HG03103 (cell line): Measurements from ENCODE around the gene RPS6KB1.
"Not testable (repeated sequence)": the region's sequence is repeated elsewhere in the genome, so short reads cannot be mapped to it uniquely, and the experiment has no call there.

Experiments
- ATAC-seq: cut with Tn5 transposase; IDR thresholded peaks from one replicate; pipeline ENCODE4 v1.9.1; 2021; ENCODE audit warnings: low read depth; ENCODE audit not compliant: unreplicated experiment

Gene RPS6KB1

DNA sequence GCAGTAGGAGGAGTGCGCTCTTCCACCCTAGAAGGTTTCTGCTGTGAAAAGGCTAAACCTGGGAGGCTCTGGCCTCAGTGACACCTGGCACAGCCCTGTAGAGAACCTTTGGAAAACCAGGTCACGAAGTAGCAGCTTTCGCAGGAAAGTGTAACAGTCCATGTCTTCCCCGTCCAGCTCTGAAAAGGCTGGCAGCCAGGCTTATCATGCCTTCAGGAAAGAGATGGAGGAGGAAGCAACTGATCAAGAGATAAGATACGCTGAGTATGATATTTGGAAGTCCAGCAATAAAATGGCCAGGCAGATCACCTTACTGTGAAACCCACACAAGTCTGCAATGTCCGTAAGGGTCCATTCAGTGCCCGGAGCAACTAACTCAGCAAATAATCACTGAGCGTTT lies 22.4 kb upstream of the RPS6KB1 start:
- no peak for ATAC-seq

DNA sequence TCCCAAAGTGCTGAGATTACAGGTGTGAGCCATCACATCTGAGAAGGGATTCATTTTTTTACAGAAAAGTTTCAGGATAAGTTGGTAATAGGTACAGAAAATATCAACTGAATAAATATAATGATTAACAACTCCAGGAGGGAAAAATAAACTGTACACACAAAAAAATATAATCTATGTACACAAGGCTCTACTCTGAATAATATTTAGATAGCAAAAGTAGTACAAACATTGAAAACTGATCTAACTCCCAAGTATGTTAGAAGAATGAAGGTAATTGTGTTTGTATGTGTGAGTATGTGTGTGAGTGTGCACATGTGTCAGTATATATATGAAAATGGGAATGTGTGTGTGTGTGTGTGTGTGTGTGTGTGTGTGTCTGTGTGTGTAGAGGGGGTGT lies 20.6 kb upstream of the RPS6KB1 start:
- ATAC-seq = no peak

DNA sequence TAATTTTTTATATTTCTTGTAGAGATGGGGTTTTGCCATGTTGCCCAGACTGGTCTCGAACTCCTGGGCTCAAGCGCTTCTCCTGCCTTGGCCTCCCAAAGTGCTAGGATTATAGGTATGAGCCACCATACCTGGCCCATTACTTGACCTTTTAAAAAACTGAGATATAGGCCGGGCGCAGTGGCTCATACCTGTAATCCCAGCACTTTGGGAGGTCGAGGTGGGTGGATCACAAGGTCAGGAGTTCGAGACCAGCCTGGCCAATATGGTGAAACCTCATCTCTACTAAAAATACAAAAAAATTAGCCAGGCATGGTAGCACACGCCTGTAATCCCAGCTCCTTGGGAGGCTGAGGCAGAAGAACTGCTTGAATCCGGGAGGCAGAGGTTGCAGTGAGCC lies 19.5 kb upstream of the RPS6KB1 start:
- ATAC-seq = not testable (repeated sequence)

DNA sequence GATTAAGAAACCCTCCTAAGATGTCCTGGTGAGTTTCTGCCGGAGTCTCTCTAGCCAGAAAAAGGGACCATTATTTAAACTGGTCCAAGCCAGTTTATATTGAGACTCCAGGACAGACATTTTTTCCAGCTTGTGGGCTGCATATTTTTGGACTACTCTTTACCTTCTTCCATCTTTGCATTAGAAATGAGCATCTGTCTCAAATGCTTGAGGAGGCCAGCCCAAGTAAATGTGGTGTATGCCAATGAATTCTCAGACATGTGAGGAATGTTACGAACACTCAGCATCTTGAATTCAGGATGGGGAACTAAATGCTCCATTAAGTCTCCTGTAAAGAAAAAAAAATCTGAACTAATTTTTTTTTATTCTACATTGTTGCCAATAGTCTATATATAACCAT lies 18.5 kb upstream of the RPS6KB1 start:
- ATAC-seq = no peak

DNA sequence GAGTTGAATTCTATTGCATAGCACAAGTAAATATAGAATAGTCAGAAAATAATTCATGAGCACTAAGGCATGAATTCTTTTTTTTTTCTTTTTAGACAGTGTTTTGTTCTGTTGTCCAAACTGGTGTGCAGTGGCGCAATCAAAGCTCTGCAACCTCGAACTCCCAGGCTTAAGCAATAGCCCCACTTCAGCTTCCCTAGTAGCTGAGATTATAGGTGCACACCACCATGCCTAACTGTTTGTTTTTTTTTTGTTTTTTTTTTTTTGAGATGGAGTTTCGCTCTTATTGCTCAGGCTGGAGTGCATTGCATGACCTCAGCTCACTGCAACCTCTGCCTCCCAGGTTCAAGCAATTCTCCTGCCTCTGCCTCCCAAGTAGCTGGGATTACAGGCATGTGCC lies 16.8 kb upstream of the RPS6KB1 start:
- no peak for ATAC-seq

DNA sequence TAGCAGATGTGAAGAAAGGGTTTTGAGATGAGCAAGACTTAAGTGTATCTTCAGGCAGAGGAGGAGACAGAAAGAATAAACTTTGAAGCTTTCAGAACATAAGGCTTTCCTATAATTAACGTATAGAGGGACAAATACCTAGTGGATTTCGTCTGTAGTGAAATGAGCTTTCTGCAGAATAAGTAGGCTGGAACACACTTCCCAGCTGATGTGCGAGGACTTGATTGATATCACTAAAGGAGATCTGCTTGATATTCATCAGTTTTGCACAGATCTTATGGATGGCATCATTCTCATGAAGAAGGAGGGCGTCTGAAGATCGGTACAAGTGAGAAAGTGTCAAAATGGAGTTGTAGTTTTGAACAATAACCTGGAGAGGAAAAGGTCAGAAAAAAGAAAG lies 15.0 kb upstream of the RPS6KB1 start:
- ATAC-seq = no peak

DNA sequence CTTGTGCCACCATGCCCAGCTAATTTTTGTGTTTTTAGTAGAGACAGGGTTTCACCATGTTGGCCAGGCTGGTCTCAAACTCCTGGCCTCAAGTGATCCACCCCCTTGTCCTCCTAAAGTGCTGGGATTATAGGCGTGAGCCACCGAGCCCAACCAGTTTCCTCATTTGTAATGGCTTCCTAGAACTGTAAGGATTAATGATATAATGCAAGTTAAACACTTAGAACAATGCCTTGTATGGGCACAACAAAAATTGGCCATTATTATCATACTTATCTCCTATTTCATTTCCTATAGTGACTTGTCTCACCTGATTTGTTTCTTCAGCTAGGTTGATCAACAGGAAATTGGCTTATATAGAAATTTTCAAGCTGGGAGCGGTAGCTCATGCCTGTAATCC lies 14.3 kb upstream of the RPS6KB1 start:
- ATAC-seq = no peak

DNA sequence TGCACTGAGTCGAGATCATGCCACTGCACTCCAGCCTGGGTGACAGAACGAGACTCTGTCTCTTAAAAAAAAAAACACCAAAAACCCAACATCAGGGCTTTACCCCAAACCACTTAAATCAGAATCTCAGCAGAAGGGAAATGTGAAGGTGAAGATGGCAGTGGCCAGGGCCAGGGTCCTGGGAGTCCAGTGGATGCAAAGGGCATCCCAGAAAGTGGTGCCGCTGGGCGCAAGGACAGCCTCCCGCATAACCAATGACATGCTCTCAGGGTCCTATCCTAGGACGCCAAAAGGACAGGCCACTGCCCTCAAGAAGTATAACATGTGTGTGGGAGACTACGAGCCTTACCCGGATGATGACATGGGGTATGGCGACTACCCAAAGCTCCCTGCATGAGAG lies 8.1 kb upstream of the RPS6KB1 start:
- ATAC-seq = no peak

DNA sequence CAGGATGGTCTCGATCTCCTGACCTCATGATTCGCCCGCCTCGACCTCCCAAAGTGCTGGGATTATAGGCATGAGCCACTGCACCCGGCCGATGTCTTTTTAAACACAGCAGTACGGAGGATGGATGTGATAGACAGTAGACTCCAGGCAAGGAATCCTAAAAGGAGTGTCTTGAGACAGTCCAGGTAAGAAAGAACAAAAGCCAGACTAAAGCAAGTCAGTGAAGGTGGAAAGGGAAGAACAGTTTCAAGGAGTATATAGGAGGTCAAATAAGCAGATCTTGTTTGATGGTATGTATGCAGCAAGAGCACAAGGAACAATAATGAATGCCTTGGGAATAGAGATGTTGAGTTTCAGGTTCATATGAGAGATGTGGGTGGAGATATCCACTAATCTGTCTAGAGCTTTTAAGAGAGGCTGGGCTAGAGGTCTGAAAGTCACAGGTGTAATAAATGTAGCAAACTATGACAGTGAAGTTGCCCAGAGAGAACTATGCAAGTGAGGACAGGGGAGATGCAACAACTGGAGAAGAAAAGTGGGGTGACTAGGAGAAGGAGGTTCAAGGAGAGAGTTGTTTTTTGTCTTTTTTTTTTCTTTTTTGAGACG lies 4.7 kb upstream of the RPS6KB1 start:
- ATAC-seq = no peak

DNA sequence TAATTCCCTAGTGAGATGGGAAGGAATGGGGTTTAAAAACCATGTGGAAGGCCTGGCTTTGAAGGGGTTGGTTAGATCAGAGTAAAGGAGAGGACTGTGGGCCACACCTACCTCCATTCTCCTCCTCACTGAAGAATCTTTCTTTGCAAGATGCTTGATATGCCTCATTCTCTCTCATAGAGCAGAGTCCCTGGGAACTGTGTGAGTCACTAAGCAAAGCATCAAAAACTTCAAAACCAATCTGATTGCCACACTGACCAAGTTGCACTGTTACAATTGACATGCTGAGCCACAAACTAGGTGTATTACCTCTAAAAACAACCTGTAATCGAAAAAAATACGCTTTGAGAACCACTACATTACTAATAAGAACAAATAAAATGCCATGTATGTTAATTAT lies 2.2 kb upstream of the RPS6KB1 start:
- no peak for ATAC-seq

DNA sequence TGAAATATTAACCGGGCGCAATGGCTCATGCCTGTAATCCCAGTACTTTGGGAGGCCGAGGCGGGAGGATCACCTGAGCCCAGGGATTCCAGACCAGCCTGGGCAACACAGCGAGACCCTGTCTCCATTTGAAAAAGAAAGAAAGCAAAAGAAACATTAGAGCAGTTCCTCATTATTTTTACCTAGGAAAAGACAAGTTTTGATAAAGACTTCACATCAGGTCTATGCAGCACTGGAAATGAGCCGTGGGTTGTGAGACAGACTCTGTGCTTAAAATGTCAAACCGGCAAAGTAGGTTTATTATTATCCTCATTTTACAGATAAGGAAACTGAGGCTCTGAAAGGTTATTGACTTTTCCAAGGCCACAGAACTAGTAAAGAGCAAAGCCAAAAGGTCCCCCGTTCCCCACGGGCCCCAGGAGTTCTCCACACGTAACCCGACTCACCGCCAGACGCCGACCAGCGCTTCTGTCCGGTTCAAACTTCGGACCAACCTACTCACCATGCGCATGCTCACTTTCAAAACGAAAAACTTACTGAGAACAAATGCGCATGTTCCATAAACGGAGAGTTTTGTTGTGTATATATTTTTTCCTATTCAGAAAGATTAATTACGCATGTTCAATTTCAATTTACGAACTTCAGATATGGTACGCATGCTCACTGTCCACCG lies 534 bp upstream of the RPS6KB1 start:
- ATAC-seq = peak; percentile 37

DNA sequence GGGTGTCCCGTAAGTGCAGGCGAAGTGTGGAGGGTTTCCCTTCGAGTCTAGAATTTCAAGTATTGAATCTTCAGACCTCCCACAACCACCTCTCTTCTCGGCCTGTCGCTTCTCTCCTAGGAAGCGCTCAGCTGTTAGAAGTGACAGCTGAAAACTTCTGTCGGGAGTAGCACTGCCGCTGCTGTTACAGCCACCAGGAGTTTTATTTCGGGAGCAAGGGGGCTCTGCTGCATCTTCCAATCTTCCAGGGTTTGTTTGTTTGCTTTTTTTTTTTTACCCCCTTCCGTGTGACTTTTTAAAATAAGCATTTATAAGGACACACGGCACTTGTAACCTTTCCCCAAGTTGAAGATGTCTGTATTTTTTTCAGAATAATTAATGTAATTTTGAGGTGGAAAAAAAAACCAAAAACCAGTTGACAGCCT lies 767 bp downstream of the RPS6KB1 start:
- ATAC-seq = no peak

DNA sequence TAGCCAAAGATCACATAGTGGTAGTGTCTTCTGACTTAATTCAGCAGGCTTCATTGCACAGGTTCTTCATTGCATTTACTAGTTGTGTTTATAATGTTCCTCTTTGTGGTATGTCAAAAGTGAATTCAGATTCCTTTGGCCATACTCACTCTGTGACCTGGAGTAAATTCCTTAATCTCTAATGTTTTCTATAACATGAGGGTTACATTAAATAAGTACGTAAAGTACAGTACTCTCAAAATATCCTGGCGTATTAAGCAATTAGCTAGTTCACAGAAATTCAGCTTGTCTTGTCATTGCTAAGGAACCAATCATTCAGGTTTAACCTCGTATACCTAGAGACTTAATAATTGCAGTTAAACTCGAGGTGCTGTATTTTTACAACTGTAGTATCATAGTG lies 4.2 kb downstream of the RPS6KB1 start:
- no peak for ATAC-seq

DNA sequence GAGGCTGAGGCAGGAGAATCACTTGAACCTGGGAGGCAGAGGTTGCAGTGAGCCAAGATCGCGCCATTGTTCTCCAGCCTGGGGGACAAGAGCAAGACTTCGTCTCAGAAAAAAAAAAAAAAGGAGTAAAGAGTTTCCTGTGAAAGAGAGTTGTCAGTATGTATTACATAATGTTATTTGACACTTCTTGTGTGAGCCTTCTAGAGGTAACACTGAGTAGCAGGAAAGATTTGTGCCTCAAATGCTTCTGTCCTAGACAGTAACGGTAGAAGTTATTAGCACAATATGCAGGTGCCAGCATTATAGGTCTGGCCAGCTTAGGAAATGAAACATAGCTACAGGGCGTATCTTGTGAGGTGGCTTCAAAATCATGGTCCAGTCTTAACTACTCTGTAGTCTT lies 6.2 kb downstream of the RPS6KB1 start:
- ATAC-seq = no peak

DNA sequence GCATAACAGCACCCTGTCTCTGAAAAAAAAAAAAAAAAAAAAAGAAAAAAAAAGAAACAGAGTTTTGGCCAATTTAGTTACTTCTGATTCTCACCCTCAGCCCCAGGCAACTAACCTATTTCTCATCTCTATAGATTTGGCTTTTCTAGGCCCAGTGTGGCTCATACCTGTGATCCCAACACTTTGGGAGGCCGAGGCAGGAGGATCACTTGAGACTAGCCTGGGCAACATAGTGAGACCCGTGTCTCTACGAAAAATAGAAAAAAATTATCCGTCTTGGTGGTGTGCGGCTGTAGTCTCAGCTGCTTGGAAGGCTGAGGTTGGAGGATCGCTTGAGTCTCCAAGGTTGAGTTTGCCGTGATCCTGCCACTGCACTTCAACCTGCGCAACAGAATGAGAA lies 8.7 kb downstream of the RPS6KB1 start:
- ATAC-seq = no peak

DNA sequence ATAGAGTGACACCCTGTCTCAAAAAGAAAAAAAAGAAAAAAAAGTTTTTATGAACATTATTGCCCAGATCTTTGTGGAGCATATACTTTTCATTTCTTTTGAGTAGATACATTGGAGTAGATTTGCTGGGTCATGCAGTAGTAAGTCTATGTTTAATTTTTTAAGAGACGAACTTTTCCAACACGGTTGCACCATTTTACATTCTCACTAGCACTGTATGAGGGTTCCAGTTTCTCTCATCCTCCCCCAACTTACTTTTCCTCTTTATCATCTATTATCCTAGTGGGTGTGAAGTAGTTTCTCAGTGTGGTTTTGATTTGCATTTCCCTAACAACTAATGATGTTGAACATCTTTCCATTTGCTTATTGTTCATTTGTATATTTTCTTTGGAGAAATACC lies 10.5 kb downstream of the RPS6KB1 start:
- ATAC-seq = no peak

DNA sequence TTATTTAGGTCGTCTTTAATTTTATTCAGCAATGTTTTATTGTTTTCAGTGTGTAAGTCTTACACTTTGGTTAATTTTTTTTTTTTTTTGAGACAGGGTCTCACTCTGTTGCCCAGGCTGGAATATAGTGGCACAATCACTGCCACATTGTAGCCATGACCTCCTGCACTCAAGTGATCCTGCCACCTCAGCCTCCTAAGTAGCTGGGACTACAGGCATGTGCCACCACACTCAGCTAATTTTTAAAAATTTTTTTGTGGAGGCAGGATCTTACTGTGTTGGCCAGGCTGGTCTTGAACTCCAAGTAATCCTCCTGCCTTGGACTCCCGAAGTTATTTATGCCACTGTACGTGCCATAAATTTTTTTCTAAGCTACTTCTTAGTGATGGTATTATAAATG lies 14.5 kb downstream of the RPS6KB1 start:
- ATAC-seq = no peak

DNA sequence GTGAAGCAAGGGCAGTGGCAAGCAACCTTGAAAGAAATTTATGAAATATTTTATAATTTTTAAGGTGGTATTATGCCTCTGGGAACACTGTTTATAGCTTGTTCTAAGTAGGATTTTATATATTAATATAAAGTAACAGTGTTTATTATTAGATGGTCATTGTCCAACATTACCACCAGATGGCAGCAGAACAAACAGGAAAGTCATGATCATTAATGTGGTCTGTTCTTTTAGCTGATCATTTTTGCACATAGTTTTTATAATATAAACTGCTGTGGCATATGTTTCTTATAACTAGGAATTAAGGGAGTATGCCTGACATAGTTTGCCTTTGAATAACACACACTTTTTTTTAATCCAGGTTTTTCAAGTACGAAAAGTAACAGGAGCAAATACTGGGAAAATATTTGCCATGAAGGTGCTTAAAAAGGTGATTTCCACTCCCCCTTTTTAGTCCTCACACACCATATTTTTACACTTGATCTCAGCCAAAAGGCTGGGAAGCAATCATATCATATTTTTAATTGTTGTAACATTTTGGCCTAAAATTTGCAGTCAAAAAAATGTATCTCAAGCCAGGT lies 21.4 kb downstream of the RPS6KB1 start:
- no peak for ATAC-seq

DNA sequence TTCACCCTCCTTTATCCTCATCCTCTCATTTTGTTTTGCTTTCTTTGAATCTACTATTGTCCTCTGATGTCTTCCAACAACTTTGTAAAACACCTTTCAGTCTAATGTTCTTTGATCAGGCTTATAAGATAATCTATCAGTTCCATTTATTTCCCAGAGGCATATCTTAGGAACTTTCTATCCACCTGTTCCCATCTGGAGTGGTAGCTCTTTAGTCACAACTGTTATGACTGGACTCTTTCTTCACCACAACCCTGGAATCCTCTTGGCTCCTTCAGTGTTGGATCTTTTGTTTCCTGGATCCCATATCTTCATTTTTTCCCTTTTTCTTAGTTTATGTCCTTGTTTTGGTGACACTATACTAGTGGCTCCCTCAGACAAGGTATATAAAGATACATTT lies 23.5 kb downstream of the RPS6KB1 start:
- ATAC-seq = no peak

DNA sequence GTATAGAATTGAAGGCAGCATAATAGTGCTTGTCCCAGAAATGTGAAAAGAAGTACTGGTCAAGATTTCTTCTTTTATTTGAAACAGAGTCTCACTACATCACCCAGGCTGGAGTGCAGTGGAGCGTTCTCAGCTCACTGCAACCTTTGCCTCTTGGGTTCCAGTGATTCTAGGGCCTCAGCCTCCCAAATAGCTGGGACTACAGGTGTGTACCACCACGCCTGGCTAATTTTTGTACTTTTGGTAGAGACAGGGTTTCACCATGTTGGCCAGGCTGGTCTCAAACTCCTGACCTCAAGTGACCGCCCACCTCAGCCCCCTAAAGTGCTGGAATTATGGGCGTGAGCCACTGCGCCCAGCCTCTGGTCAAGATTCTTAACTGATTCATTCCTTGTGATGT lies 27.7 kb downstream of the RPS6KB1 start:
- not testable (repeated sequence) for ATAC-seq

DNA sequence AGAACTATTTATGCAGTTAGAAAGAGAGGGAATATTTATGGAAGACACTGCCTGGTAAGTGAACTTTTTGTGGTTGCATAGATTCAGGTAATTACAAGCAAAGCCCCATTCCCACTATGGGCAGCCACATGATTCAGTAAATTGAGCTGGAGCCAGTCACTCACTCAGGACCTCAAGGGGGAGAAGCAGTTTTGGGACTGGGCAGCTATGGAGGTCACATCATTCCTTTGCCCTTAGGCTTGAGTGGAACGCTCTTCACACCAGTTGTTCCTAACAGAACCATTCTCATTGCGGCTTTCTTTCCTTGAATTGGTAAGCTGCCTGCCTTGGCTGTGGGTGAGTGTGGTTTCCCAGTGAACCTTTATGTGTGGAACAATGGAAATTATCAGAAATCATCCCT lies 37.2 kb downstream of the RPS6KB1 start:
- ATAC-seq = not testable (repeated sequence)

DNA sequence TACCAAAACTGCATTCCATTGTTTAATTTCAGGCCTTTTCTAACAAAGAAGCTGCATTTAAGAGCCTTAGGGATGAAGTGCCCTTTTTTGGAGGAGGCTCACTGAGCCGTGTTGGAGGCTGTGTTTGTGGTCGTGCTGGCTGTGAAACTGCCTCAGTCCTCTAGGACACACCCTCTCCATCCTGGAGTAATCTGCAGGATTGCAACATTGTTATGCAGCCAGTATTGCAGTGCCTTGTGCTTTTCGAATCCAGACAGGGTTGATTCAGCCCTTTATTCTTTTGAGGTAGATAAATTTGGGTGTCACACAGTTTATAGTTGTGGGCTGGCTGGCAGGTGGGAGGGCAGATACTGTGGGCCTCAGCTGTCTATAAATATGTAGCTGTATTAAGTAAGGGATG lies 37.8 kb downstream of the RPS6KB1 start:
- ATAC-seq = not testable (repeated sequence)
